ENCODE data around the gene SRSF3.
"Not testable (repeated sequence)": the region's sequence is repeated elsewhere in the genome, so short reads cannot be mapped to it uniquely, and the experiment has no call there.

SRSF3 gene

DNA sequence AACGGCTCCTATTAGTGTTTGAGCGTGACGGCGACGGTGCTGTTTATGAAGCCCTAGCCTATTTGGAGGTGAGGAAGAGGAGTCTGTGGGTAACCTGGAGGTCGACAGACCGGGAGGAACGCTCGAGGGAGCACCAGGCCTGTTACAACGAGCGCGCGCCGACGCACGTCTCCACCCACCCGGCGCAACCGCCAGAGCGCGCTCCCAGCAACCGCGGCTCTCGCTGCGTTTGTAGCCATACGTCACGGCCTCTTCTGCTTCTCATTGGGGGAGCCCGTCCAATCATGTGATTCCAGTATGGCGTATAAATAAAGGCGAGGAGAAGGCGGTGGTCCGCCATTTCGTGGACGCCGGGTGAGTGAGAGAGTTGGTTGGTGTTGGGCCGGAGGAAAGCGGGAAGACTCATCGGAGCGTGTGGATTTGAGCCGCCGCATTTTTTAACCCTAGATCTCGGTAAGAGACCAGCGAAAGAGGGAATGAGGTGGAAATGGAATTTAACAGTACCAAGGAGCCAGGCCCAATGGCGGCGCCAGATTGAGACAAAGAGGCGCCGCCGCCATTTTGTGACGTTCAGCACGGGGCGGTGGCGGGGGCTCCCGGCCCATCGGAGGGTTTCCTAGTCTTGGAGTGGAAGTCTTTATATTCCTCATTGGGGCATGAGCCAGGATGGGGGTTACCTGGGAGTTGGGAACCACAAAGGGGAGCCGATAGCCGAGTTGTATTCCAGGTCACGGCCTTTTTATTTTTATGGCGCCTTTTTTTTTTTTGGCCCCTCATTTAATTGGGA lies at the start of gene SRSF3:
TSS of gene SRSF3 (plus strand) at position 334 of the 787 bp plus-strand sequence. CDS start 2,401 bp downstream, outside the sequence.
- peak; percentile 83 to 90 for DNase-seq (ENCODE audit: low read depth in 2 of 2)

DNA sequence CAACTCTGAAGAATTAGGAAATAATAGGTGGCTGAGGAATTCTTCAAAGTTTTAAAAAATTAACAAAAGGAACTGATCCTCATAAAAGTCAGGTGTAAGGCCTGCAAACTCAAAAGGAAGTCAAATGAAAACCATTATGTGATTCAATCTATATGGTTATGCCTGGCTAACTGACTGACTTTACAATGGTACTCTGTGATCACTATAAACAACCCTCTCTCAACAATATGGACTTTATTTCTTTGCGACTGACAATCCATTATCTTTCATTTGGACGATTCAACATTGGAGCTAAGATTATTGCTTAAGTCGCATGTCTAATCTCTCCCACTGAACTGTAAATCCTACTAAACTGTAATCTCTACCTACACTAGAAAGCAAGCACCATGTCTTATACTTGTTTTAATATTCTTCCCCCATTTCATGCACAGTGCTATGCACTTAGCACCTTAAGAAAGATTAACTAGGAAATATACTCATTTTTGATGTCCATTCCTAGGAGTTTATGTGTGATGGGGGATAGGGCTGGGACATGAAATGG lies 48.3 kb upstream of the SRSF3 start:
- no peak for DNase-seq (ENCODE audit: low read depth in 2 of 2)

DNA sequence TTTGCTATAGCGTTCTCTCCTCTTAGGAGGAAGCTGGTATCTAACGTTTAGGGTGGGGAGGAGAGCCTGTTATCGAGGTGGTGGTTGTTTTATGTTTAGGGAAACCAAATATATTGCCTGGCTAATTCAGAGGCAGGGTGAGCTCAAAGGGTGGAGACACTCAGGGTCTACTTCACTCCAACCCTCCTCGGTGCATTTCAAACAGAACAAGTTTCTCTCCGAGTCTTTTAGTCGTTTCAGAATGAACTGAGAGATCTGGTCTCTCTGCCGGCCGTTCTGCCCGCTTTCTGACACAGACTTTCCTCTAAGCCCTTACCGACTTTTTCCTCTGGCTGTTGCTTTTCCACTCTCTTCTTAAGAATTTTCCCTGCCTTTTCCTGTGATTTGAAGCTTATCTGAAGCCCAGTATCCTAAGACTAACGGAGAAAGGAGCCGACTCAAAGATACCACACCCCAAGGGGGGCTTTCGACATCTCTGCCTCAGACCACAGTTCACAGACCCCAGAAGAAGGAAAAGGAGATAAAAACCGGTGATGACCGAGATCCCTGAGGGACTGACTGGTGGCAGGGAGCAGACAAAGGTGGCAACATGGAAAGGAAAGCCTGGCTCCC lies 47.7 kb upstream of the SRSF3 start:
- DNase-seq (ENCODE audit: low read depth in 2 of 2) = no peak

DNA sequence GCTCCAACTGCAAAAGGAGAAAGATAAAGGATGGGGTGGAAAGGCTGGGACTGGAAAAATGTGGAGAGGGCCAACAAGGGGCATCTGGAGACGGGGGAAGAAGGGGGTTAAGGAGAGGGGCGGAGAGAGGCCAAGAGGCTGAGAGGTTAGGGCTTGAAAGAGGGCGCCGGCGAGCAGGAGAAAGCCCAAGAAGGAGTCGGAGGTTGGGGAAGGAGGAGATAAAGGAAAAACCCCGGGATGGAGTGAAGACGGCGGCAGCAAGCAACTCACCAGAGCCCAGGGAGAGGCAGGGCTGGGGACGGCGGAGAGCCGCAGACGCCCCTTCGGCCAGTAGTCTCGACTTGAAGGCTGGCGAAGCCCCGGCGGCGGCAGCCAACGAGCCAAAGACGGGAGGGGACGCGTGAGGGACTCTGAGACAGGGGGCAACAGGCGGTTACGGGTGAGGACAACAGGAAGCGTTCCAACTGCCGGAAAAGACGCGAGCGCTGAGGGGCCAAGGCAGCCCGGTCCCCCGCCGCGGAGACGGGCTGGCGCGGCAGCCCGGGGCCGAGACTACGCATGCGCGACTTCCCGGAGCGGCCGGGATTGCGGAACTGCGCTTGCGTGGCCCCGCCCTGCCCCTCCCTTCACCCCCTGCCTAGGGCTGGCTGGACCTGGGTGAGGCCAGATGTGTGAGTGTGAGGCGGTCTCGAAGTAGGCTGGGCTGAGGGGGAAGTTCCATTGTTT lies 47.1 kb upstream of the SRSF3 start, which contains the start of gene STK38:
TSS of gene STK38 (minus strand) at position 560 of the 726 bp plus-strand sequence. CDS start 7,277 bp downstream, outside the sequence.
- peak; percentile 91 to 94 for DNase-seq (ENCODE audit: low read depth in 2 of 2)

DNA sequence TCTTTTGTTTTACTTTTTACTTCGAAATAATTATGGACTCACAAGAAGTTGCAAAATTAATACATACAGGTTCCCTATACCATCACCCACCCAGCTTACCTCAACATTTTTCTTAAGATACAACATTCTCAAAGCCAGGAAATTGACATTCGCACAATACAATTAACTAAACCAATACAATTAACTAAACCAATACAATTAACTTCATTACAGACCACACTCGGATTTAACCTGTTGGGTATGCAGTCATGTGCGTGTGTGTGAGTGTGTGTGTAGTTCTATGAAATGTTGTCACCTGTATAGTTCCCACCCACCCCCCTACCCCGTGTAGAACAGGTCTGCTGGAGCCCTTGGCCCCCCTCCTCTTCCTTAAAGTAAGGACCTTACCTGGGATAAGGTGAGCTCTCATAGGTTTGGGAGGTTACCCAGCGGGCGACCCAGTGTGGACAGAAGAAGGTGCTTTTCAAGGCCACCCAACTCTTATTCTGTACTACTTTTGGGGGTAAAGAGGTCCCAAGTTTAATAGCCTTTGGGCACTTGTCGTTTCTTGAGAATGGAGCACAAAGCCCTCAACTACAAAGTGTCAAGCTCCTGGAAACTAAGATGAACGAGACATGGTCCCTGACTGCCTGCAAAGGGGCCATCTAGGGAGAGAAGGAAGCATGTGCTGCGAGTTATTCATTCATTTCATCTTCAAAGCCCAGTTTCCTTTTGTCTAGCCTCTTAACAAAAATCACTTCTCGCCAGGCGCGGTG lies 46.3 kb upstream of the SRSF3 start:
- no peak for DNase-seq (ENCODE audit: low read depth in 2 of 2)

DNA sequence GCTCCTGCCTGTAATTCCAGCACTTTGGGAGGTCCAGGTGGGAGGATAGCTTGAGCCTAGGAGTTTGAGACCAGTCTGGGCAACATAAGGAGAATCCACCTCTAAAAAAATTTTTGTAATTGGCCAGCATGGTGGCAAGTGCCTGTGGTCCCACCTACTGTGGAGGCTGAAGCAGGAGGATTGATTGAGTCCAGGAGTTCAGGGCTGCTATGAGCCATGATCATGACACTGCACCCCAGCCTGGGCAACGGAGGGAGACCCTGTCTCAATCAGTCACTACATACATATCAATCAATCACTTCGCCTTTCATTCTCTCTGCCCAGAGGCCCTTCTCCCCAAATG lies 45.8 kb upstream of the SRSF3 start:
- no peak for DNase-seq (ENCODE audit: low read depth in 2 of 2)

DNA sequence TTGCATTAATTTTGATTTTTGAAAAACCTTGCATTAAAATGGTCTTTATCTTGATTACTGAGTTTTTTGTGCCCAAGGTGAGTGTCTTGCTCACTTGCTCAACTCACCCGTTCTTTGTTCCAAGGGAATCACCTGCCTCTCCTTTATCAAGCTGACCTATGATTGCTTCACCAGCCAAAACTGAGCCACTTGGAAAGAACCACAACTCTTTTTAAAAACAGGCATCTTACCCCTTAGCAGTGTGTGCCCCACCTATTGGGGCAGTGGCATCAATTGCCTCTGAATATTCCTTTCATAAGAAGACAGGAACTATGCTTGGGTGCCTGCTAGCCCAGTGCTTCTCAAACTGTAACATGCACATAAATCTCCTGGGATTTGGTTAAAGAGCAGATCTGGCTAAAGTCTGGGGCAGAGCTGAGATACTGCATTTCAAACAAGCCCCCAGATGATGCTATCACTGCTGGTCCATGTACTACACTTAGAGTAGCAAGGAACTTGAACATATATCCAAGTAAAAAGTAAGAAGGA lies 43.6 kb upstream of the SRSF3 start:
- DNase-seq (ENCODE audit: low read depth in 2 of 2) = no peak

DNA sequence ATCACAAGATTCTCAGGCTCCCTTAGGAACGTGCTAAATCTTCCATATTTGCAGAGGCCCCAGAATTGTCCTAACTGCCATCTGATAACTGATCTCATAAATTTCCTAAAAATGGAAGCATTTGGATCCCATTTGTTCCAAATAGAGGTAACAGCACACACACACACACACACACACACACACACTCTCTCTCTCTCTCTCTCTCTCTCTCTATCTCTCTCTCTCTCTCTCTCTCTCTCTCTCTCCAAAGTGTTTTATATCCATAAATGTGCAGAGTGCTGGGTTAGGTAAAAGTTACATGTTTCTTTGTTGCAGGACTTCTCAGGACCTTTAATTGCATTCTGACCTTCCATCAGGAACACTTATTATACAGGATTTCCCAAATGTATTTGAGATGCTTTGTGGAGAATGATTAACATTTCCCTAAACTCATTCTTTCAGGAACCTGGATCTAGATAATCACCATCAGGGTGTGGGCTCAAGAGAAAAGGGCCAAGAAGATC lies 38.4 kb upstream of the SRSF3 start:
- DNase-seq (ENCODE audit: low read depth in 2 of 2) = no peak

DNA sequence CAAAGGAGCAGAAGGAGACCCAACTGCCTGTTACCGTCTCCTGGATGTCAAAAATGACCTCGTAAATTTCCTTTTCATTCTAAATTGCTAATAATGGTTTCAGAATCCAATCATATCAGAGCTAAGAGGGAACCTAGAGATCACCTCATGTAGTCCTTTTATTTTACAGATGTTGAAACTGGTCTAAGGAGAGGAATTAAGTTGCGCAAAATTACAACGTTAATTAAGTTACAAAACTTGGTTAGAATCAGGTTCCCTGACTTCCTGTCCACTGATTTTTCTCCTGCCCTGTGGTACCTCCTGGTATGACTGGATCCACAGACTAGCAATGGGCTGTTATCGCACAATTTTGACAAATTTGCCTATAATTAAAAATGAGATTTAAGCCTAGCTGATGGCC lies 37.9 kb upstream of the SRSF3 start:
- no peak for DNase-seq (ENCODE audit: low read depth in 2 of 2)

DNA sequence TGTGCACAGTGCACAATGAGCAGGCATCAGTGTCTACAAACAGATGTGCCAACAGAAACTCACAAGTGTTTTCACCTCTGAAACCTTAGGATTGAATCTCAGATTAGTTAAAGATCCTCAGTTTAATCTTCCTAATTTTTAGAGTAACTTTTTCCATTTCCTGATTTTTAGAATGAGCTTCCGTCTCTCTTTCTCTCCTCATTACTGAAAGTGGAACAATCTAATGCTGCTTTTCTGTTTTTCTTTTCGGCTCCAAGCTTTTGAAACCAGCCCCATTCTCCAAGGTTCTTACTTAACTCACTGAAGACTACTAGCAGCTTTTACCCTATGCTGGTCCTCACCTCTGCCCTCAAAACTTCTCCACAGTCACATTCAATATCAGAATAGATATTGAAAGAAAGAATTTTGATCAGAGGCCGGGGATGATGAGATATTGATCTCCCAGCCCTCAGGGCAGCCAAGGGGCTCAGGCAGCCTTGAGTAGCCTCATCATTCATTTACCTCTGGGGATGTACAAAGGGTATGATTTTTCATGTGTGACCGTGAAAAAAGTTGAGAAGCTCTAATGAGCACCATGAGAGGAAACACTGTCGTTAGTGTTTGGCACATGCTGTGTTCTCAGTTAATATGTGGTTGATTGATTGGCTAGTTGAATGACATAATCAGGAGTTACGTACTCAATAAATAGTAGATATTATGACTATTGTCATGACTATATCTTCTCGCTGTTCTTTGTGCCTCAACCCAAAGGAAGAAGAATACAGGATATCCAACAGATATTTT lies 35.0 kb upstream of the SRSF3 start:
- no peak for DNase-seq (ENCODE audit: low read depth in 2 of 2)

DNA sequence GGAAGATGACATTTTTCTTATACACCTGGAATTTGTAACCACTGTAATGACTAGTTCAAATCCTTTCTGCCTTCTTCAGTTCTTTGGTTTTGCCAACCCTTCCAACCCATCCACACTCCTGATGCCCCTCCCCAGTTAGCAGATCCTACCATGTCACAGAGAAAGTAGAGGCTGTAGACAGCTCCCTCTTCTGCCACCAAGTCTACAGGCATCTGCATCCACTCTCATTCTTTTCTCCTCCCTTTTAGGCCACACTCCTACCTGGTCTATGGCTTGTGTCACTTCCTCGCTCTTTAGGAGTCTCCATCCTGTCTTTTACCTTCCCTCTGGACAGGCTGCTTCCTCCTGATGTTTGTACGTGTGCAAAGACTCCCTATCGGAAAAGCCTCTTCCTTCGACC lies 33.3 kb upstream of the SRSF3 start:
- no peak for DNase-seq (ENCODE audit: low read depth in 2 of 2)

DNA sequence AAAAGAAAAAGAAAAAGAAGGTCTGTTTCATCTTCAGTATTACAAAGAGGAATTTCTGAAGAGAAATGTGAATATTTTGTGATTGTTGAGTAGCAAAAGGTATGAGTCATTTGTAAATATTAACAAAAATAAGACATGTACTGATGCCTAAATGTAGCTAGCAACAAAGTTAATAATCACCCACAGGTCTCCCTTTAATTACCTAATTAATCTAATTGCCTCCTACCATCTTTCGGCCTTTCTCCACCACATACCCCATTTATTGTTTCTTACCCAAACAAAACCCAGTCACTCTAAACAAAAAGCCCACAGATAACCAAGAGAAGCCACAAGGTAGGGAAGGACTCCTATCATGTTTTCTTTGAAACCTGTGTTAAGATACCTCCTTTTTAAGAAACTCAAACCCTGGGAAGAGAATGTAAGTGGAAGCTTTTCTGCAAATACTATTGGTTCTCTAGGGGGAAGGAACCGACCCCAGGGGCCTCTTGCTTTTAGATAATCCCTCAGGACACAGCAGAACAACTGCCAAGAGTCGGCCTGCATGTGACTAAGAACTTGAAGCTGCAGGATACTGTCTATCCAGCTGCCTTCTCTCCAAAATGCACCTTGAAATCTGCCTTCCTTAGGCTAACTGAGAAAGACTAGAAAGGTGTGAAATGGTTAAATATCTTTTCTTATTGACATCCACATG lies 30.8 kb upstream of the SRSF3 start:
- no peak for DNase-seq (ENCODE audit: low read depth in 2 of 2)

DNA sequence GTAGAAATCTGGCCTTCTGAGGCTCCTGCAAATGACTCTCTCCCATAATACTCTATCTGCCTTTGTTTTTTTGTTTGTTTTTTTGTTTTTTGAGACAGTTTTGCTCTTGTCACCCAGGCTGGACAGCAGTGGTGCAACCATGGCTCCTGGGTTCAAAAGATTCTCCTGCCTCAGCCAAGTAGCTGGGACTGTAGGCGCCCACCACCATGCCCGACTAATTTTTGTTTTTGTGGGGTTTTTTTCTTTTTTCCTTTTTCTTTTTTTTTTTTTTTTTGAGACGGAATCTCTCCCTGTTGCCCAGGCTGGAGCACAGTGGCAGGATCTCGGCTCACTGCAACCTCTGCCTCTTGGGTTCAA lies 30.3 kb upstream of the SRSF3 start:
- no peak for DNase-seq (ENCODE audit: low read depth in 2 of 2)

DNA sequence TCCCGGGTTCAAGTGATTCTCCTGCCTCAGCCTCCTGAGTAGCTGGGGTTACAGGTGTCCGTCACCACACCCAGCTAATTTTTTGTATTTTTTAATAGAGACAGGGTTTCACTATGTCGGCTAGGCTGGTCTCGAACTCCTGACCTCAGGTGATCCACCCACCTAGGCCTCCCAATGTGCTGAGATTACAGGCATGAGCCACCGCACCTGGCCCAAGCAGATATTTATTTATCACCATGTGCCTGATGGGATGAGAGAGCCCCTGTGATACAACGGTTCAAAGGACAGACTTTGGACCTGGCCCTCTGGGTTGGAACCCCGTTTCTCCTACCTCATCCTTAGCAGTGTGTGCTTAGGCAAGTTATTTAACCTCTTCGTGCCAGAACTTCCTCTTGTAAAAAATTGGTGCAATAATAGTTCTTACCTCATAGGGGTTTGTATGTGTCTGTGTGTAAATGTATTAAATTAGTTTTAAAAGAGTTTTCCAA lies 27.7 kb upstream of the SRSF3 start:
- no peak for DNase-seq (ENCODE audit: low read depth in 2 of 2)

DNA sequence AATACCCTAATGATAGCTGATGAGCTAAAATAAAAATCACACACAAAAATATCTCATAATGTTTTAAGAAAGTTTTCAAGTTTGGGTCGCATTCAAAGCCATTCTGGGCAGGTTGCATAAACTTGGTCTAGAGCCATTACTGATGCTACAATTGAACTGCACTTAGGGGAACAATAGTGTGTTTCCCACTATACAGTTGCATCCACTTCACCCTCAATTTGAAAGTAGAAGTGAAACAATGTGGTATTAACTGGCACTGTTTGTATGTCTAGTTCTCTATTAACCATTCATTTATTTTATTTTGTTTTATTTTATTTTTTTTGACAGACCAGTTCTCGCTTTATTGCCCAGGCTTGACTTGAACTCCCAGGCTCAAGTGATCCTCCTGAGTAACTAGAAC lies 23.9 kb upstream of the SRSF3 start:
- no peak for DNase-seq (ENCODE audit: low read depth in 2 of 2)

DNA sequence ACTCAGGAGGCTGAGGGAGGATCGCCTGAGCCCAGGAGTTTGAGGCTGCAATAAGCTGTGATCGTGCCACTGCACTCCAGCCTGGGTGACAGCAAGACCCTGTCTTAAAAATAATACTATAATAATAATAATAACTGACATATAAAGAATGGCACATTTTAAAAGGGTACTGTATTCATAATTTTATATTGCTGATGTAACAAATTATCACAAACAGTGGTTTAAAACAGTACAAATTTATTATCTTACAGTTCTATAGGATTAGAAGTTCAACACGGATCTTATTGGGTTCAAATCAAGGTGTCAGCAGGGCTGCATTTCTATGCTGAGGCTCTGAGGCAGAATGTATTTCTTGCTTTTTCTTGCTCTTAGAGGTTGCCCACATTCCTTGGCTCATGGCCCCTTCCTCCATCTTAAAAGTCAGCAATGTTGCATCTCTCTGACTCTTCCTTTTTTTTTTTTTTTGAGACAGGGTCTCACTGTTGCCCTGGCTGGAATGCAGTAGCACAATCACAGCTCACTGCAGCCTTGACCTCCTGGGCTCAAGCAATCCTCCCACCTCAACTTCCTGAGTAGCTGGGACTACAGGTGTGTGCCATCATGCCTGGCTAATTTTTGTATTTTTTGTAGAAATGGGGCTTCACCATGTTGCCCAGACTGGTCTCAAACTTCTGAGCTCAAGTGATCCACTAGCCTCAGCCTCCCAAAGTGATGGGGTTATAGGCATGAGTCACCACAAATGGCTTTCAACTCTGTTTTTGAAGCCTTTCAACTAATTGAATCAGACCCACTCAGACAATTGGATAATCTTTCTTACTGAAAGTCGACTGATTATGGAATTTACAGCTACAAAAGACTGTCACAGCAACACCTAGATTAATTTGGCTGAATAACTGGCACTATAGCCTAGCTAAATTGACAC lies 22.8 kb upstream of the SRSF3 start:
- DNase-seq (ENCODE audit: low read depth in 2 of 2) = no peak

DNA sequence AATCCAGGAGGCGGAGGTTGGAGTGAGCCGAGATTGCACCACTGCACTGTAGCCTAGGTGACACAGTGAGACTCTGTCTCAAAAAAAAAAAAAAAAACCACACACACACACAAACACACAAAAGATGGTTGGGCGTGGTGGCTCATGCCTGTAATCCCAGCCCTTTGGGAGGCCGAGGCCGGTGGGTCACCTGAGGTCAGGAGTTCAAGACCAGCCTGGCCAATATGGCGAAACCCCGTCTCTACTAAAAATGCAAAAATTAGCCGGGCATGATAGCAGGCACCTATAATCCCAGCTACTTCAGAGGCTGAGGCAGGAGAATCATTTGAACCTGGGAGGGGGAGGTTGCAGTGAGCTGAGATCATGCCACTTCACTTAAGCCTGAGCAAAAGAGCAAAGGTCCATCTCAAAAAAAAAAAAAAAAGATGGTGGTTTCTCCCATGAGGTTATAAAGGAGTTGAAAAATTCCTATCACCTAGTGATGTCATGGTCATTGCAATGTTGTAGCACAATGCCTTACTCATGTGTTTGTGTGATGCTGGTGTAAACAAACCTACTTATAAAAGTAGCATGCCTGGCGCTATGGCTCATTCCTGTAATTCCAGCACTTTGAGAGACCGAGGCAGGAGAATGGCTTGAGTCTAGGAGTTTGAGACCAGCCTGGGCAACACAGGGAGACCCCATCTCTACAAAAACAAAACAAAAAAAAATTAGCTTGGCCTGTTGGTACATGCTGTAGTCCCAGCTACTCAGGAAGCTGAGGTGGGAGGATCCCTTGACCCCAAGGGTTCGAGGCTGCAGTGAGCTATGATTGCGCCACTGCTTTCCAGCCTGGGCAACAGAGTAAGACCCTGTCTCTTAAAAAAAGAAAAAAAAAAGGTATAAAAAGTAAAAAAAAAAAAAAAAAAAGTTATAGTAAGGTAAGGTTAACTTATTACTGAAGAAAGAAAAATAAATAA lies 21.5 kb upstream of the SRSF3 start:
- DNase-seq (ENCODE audit: low read depth in 2 of 2) = not testable (repeated sequence)

DNA sequence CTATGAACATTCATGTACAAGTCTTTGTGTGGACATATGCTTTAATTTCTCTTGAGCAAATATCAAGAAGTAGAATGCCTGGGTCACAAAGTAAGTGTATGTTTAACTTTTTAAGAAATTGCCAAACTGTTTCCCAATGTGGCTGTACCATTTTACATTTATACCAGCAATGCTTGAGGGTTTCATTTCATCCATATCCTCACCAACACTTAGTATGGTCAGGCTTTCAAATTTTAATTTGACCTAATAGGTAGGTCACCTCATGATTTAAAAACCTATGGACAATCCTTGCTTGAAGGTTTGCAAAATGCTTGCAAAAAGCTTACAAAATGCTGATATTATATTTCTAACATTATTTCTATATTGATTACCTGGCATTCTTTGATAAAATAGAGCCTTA lies 19.5 kb upstream of the SRSF3 start:
- no peak for DNase-seq (ENCODE audit: low read depth in 2 of 2)
